CD1c-positive myeloid dendritic cell (primary cell): ENCODE data around the gene TCF3.

Experiments
- DNase-seq: peaks from one replicate; pipeline ENCODE4 v3.0.0-alpha.2; 2016; ENCODE audit errors: extremely low spot score

TCF3 gene

DNA sequence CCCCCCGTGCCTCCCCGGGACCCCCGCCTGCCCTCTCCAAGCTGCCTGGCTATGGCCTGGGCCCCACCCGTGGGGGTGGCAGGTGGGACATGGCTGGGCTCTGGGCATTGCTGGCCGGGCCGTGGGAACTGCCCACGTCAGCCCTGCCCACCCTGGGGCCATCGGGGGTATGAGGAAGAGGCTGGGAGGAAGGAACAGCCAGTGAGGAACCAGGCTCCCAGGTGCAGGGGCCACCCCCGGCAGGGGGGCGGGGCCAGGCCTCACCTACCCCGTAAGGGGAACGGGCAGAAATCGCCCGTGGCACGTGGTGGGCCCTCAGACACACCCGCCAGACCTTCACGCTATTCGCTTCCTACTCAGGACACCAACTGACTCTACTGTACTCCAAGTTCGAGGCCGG, 22.4 kb downstream of the TCF3 start:
- no peak for DNase-seq

GRCh38 chr19:1629256-1629808, 23.1 kb downstream of the TCF3 start:
- DNase-seq = no peak

- DNase-seq = no peak
These were observed 25.2 kb downstream of the TCF3 start for GRCh38 chr19:1627194-1627593.

DNA sequence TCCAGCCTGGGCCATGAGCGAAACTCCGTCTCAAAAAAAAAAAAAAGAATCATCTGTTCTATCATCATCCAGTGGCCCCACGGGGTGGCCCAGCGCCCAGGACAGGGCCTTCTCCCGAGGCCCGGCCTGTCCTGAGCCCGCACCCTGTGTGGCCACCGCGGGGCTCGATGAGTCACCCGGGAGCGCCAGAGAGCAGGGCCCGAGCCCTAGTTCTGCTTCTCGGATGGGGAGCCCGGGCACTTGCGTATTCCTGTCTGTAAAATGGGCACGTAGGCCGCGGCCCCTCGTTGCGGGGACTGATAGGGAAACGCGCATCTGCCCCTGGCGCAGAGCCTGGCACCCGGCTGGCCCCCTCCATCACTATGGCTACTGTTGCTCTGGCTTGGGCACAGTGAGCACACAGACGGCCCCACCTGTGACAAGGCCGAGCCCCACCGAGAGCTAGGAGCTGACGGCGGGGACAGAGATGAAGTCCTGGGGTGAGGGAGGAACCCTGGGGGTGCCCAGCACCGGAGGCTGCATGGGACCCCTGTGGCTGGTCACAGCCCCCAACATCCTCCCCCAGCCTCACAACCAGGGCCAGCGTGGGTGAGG, 25.9 kb downstream of the TCF3 start:
- peak; percentile 2 for DNase-seq

DNA sequence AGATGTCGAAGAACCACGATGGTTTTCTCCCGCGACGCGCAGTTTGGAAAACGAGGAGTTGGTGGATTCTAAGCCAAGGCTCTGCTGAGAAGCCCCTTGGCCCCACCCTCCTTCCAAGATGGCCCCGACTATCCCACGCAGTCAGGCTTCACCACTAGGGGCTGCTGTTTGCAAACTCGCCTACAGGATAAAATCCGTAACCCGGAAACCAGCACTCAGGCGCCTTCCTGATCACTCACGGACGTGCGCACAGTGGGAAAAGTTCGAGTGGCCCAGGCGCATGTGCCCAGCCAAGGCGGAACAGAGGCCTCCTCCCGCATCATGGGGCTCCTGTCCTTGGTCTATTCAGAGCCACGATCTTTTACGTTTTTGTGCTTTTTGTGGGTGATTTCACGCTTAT, 28.0 kb downstream of the TCF3 start:
- DNase-seq = peak; percentile 81

DNA sequence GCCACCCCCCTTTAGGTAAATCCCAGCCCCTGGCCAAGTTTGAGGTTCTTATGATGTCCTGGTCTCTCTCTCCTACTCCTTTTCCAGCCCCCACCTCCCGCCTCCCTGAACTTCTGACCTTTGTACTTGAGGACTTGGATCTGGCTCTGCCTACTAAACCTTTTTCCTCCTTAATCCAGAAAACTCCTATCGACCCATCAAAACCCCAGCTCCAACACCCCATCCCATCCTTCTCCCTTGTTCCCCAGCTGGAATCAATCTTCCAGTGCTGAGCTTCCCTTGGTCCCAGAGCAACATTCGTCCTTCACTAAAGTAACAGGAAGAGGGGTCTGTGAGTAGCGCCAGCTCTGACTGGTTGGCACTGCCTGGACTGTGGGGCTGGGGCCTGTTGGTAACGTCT, 29.9 kb downstream of the TCF3 start:
- no peak for DNase-seq

DNA sequence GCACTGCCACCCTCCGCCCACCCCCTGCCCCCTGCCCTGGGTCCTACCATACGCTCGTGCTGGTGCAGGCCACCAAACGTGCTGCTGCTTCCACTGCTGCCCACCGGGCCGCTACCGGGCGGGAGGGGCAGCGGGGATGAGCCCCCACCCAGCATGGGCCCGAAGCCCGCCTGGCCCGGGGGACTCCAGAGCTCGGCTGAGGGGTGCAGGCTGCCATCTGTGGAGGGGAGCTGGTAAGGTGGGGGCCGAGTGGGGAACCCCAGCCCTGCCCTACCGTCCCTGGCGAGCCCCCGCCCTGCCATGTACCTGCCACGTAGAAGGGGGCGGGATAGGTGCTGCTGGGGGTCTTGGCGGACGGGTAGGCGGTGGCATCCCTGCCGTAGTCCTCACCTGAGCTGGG, 30.4 kb downstream of the TCF3 start:
- no peak for DNase-seq

- no peak for DNase-seq
These were observed 30.8 kb downstream of the TCF3 start for GRCh38 chr19:1621574-1621973.

DNA sequence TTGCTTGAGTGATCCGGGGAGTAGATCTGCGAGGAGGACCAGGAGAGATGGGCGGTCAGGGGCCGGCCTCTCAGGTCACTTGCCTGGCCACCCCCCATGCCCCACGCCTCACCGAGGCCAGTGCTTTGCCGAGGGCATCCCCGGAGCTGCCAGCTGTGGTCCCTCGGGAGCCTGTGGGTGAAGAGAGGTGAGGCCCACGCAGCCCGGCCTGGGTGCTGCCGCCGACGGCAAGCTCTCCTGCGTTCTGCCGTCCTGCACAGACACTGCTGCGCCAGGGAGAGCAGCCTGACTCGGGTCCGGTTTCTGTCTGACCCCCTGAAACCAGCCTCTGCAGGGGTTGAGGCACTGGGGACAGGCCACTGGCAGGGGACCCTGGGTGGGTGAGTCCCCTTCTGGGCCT, 31.4 kb downstream of the TCF3 start:
- no peak for DNase-seq

DNA sequence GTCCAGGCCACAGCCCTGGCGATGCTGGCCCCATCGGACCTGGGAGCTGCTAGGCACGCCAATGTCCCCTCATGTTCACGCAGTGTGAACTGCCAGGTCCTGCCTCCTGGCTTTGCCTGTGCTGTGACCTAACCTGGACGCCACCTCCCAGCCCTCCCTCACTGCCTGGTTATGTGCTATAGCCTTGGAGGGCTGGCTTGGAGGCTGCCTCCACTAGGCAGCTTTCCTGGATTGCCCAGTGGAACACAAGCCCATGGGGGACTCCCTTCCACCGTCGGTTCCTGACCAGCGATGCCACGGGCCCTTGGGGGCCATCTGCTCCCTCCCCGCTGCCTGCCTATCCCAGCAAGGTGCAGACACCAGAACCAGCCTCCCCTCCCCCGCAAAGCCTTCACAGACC, 31.9 kb downstream of the TCF3 start:
- DNase-seq = no peak

DNA sequence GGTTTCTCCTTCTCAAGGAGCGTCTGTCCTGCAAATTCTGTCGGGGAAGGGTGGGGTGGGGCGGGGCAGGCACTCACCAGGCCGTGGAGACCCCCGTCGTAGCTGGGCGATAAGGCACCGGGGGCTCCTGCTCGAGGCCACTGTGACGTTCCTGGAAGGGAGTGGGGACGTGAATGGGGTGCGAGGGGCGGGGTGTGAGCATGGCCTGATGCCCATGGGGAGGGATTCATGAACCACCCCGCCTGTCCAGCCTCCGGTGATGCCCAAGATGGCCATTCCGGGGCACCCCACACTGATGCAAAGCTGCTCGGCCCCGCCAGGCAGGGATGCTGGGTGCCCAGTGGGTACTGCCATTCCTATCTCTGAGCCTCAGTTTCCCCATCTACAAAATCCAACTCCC, 32.7 kb downstream of the TCF3 start:
- DNase-seq = no peak

GRCh38 chr19:1619094-1619439, 33.3 kb downstream of the TCF3 start:
- no peak for DNase-seq

GRCh38 chr19:1618157-1619093, 34.0 kb downstream of the TCF3 start:
- DNase-seq = no peak

DNA sequence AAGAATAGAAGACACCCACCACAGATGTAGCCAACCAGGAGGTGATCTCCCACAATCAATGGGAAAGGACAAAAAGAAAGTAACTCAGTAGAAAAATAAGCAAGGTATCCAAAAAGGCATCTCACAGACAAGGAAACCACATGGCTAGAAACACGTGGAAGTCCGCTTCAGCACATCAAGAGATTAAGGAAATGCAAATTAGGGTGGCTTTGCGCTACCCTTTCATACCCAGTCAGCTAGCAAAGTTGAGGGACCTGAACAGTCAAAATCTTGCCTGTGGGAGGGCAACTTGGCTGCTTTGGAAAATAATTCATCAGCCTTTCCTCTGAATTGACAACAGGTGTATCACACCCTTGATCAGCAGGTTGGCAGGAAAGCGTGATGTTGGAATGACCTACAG, 35.5 kb downstream of the TCF3 start:
- no peak for DNase-seq

DNA sequence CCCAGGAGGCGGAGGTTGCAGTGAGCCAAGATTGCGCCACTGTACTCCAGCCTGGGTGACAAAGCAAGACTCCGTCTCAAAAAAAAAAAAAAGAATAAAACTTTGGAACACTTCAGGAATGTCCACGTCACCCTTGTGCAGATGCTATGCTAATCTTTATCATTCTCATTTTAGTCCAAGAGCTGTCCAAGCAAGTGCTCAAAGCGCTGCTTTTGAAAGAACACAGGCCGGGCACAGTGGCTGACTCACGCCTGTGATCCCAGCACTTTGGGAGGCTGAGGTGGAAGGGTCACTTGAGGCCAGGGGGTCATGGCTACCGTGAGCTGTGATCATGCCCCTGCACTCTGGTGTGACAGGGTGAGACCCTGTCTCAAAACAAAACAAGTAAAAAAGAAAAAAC, 36.0 kb downstream of the TCF3 start:
- no peak for DNase-seq

GRCh38 chr19:1615156-1615765, 37.2 kb downstream of the TCF3 start:
- DNase-seq = no peak

GRCh38 chr19:1613808-1614570, 38.4 kb downstream of the TCF3 start:
- DNase-seq = no peak

GRCh38 chr19:1613146-1613545, 39.3 kb downstream of the TCF3 start:
- DNase-seq = no peak

DNA sequence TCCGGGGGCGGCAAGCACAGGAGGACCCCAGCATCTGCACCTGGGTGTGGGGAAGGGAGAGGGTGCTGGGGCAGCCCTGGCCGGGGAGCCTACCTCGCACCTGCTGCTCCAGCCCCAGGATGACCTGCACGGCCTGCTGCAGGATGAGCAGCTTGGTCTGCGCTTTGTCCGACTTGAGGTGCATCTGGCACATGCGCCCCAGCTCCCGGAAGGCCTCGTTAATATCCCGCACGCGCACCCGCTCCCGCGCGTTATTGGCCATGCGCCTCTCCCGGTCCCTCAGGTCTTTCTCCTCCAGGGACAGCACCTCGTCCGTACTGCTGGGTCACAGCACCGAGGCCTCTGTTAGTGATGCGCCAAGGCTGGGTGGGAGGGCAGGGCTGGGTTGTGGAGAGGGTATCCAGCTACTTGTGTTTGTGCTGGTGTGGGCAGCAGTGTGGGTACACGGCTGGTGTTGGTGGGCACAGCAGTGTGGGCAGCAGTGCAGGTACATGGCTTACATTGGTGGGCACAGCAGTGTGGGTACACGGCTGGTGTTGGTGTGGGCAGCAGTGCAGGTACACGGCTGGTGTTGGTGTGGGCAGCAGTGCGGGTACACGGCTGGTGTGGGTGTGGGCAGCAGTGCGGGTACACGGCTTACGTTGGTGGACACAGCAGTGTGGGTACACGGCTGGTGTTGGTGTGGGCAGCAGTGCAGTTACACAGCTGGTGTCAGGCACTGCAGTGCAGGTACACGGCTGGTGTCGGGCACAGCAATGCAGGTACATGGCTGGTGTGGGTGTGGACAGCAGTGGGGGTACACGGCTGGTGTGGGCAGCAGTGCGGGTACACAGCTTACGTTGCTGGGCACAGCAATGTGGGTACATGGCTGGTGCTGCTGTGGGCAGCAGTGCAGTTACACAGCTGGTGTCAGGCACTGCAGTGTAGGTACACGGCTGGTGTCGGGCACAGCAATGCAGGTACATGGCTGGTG, 40.0 kb downstream of the TCF3 start:
- no peak for DNase-seq

DNA sequence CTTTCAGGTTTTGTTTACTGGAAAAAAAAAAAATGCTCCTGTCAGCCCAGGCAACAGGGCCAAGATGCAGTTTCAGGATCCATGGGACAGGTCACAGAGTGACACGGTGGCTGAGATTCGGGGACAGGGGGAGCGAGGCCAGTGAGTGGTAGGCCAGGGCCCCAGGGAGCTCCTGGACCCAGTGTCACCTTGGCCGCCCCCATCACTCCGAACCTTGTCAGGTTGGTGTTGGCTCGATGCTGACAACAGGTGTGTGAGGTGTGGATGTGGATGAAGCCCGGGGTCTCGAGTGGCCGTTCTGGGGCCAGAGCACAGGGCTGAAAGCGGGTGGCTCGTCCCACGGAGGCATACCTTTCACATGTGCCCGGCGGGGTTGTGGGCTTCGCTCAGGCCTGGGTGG, 41.1 kb downstream of the TCF3 start:
- DNase-seq = no peak

DNA sequence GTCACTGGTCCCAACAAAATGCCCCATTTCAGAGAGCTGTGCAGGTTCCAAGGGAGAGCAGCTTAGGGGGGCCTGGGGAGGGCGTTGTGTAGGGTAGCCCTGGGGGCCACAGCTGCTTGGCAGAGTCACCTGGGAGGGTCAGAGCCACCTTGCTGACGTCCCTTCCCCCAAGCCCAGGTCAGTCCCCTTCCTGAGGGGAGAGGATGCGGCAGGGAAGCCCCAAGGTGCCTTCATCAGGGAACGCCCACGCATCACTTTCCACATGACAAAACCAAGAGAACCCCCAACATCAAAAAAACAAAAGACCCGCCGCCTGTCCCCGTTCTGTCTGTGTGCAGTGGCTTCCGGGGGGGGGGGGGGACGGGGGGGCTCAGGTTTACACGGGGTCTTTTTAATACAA, 41.8 kb downstream of the TCF3 start:
- DNase-seq = no peak
